TTC549 (cell line): ENCODE results near the gene MEIS3.
"Not testable (repeated sequence)": the region's sequence is repeated elsewhere in the genome, so short reads cannot be mapped to it uniquely, and the experiment has no call there.

ENCODE experiments used
- FAIRE-seq: peaks from 2 replicates; lab custom pipeline; 2012; peaks lifted over from hg19 to GRCh38; lab: Jason Lieb, UNC

The MEIS3 gene

GRCh38 chr19:47415953-47416642, 3.2 kb downstream of the MEIS3 start:
- no peak for FAIRE-seq

GRCh38 chr19:47414469-47414868, 4.9 kb downstream of the MEIS3 start:
- FAIRE-seq = no peak

DNA sequence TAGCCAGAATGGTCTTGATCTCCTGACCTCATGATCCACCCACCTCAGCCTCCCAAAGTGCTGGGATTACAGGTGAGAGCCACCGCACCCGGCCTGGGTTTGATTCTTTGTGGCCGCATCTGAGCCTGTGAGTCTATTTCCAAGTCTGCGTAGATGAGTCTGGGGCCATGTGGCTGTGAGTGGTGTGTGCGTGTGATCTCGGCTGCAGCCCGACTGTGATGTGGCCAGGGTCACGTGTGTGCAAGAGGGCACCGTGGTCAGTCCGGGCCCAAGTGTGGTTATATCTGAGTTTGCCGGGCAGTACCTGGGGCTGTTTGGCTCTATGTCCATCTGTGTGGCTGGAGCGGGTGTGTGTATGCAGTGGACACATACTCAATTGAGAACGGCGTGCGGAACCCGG, 5.4 kb downstream of the MEIS3 start:
- FAIRE-seq = no peak

DNA sequence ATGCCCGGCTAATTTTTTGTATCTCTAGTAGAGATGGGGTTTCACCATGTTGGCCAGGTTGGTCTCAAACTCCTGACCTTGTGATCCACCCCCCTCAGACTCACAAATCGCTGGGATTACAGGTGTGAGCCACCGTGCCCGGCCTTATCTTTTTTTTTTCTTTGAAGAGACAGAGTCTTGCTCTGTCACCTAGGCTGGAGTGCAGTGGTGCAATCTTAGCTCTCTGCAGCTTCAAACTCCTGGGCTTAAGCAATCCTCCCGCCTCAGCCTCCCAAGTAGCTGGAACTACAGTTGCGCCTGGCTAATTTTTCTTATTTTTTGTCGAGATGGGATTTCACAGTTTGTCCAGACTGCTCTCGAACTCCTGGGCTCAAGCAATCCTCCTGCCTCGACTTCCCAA, 7.6 kb downstream of the MEIS3 start:
- not testable (repeated sequence) for FAIRE-seq

DNA sequence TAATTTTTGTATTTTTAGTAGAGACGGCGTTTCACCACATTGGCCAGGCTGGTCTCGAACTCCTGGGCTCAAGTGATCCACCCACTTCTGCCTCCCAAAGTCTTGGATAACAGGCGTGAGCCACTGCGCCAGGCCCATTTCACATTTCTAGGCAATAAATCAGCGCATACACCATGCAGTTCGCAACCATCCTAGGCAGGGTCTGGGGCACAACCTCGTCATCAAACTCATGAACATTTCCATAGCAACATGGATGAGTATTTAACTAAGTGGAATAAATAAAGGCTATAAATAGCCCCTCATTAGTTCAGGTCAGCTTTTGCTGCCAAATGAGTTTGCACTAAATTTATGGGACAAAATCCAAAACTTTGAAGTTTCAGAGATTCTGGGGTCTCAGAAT, 8.2 kb downstream of the MEIS3 start:
- no peak for FAIRE-seq

DNA sequence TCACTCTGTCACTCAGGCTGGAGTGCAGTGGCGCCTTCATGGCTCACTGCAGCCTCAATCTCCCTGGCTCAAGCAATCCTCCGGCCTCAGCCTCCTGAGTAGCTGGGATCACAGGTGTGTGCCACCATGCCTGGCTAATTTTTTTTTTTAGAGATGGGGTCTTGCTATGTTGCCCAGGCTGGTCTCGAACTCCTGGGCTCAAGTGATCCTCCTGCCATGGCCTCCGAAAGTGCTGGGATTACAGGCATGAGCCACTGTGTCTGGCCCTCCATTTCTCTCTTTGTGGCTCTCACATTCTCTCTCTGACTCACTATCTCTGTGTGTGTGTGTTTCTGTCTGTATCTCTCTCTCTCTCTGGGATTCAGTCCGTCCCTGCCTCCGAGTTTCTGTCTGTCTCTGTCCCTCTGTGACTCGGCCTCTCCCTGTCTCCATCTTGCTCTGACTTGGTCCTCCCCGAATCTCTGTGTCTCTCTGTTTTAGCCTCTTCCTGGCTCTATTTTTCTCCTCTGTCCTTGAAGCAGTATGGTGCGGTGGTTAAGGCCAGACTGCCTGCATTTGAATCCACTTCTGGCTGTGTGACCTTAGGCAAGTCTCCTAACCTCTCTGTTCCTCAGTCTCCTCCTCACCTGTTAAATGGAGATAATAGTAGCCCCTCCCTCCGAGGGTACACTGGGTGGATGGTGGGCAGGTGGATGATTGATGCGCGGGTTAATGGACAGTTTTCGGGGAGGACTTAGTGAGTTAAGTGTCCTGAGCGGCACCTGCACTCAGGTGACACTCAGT, 11.0 kb downstream of the MEIS3 start:
- FAIRE-seq = no peak

DNA sequence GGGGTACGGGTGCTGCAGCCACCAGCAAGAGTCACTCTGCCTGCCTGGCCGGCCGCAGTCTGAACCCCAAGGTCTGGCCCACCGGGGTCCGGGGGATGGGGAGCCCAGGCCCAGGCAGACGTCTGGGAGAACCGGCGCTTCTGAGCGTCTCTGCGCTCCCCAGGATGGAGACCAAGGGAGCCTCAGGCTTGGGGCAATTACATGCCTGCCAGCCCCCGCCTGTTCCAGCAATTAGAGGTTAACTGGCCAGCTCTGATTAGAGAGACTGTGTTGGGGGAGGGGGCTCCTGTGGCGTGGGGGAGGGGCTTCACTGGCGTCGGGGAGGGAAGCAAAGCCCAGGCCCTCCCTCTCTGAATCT, 11.9 kb downstream of the MEIS3 start:
- FAIRE-seq = no peak

DNA sequence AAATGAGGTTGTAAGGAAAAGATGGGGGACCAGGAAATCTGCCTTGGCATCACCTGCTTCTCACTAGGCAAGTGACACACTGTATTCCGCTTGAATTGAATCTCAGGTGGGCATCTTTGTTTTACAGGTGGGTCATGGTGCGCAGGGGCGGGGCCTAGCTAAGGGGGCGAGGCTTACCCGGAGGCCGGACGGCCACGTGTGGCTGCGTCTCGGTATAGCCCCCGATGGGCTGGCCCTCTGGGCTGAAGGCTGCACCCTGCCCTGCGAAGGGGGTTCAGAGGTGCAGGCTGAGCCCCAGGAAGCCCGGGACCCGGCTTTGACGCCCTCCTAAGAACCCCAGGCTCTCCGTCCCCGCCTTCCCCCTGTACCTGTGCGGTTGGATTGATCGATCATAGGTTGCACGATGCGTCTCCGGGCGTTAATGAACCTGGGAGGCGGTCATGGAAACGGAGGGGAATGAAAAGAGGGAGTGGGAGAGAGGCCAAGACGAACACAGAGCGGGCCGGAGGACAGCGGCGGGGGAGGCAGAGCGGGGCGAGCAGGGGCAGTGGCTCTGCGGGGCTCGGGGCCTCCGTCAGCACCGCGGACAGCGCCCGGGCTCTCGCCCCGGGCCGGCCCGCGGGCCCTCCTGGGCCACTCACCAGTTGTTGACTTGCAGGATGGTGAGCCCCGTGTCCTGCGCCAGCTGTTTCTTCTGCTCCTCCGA, 12.5 kb downstream of the MEIS3 start:
- FAIRE-seq = no peak

DNA sequence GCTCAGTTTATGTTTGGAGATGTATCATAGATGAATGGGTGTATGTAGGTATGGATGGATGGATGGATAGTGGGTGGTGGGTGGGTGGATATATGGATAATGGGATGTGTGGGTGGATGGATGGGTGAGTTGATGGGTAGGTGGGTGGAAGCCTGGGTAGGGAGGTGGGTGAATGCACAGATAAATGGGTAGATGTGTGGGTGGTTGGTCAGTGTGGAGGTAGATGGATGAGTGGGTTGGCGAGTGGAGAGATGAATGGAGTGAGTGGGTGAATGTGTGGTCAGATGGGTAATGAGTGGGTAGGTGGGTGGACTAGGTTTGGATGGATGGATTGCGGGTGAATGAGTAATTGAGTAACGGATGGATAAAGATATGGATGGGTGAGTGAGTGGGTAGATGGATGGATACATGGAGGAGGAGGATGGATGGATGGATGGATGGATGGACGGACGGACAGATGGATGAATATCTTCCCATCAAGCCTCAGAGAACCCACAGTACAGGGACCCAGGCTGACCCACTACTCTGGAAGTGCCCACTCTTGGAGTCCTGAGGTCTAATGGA, 13.4 kb downstream of the MEIS3 start:
- no peak for FAIRE-seq

- no peak for FAIRE-seq
Observed at GRCh38 chr19:47405197-47405550, 14.2 kb downstream of the MEIS3 start.

DNA sequence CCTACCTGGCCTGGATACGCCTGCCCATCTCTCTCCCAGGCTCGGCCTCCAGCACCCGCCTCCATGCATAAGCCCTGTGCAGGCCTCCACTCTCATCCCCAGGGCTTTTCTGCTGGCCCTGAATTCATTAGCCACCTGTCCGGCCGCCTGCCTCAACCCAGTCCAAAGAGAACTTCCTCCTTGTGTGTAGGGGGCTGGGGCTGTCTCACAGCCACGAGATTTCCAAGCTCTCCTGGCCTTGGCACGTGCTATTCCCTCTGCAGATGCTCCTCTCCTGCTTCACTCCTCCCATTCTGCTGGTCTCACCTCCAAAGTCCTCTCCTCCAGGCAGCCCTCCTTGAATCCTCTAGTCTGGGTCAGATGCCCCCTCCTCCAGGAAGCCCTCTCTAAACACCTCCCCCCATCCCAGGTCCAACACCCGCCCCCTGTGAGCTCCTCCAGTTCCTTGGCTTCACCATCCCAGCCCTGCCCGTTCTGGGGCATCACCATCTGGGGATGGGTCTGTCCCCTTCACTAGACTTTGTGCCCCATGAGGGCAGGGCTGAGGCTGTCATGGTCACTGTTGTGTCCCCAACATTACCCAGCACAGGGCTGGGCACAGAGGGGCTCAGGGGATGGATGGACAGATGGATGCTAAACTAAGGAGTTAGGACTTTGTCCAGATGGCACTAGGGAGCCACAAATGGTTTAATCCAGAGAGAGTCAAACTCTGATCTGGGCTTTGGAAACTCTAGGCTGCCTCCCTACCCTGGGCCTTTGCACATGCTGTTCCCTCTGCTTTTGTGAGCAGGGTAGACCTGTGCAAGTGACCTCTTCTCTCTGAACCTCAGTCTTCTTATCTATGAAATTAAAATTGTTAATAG, 14.8 kb downstream of the MEIS3 start:
- FAIRE-seq = no peak

GRCh38 chr19:47402504-47402903, 16.8 kb downstream of the MEIS3 start:
- no peak for FAIRE-seq

- no peak for FAIRE-seq
Observed at GRCh38 chr19:47398707-47399597, 20.4 kb downstream of the MEIS3 start.

DNA sequence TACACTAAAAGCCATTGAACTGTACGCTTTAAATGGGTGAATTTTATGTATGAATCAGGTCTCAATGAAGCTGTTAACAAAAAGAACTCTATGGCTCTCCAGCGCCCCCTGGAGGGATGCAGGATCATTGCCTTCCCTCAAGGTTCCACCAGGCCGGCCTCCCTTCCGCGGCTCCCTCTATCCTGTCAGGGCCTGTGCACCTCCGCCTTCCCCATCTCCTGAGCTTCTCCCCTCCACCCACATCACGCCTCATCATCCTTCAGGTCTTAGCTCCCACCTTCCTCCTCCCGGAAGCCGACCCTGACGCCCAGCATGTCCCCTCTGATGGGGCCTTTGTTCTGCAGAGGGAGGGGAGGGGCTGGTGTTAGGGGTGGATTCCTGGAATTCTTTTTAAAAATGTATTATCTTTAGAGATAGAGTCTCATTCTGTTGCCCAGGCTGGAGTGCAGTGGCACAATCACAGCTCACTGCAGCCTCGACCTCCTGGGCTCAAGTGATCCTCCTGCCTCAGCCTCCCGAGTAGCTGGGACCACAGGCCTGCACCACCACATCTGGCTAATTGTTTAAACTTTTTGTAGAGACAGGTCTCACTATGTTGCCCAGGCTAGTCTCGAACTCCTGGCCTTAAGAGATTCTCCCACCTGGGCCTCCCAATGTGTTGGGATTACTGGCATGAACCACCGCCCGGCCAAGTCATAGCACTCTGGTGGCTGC, 27.7 kb downstream of the MEIS3 start:
- FAIRE-seq = no peak

GRCh38 chr19:47390533-47391488, 28.5 kb downstream of the MEIS3 start:
- FAIRE-seq = no peak

DNA sequence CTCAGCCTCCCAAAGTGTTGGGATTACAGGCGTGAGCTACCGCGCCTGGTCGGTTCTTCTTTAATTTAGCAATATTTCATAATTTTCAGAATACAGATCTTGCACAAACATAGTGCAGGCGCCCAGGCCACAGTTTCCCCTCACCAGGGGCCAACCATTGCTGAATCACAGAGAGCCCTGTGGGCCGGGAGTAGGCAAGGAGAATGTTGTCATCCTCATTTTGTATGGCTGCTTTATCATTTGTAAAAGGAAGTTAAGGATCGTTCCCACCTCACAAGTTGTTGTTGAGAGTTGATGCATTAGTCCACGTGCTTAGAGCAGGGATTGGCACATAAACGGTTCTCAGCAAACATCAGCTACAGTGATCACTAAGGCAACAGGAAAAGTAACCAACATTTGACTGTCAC, 30.2 kb downstream of the MEIS3 start:
- no peak for FAIRE-seq

GRCh38 chr19:47388721-47389120, 30.6 kb downstream of the MEIS3 start:
- FAIRE-seq = not testable (repeated sequence)

DNA sequence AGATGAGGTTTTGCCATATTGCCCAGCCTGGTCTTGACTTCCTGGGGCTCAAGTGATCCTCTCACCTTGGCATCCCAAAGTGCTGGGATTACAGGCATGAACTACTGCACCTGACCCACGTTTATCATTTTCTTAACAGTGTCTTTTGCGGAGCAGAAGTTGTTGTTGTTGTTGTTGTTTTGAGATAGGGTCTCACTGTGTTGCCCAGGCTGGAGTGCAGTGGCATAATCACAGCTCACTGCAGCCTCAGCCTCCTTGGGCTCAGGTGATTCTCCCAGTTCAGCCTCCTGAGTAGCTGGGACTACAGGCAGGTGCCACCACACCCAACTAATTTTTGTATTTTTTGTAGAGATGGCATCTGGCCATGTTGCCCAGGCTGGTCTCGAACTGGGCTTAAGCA, 31.7 kb downstream of the MEIS3 start:
- not testable (repeated sequence) for FAIRE-seq

DNA sequence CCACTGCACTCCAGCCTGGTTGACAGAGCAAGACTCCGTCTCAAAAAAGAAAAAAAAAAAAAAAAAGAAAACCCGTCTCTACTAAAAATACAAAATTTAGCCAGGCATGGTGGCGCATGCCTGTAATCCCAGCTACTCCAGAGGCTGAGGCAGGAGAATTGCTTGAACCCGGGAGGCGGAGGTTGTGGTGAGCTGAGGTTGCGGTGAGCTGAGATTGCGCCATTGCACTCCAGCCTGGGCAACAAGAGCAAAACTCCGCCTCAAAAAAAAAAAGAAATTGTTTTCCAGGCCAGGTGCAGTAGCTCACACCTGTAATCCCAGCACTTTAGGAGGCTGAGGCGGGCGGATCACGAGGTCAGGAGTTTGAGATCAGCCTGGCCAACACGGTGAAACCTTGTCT, 32.7 kb downstream of the MEIS3 start:
- FAIRE-seq = not testable (repeated sequence)
